ENCODE data around the gene CD3E. TPM values are rescaled to one million over a fixed set of nuclear protein-coding genes. Genes with fewer than 3 reads are reported as not detected.

CD3E gene
- total RNA-seq, 1 donor from 2014 or later: not detected

DNA sequence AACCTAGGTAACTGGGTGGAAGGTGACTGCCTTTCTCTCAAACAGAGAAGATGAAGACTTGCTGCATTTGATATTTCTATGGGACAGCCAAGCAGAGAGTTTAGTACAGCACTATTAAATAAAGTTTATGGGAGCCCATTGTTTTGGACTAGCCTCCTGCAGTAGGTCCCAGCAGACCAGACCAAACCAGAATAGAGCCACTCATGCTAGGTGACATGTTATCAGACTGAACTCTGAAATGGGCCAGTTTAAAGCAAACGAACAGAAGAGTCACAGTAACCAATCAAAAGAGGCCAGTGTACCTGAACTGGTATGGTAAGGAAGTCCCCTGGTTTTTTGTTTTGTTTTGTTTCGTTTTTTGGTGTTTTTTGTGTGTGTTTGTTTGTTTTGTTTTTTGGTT is 32.5 kb upstream of the CD3E start:
- no peak overlapping the region for H3K9ac ChIP-seq
- DNase-seq (ENCODE audit: low spot score): no peak
- no peak overlapping the region for H3K4me3 Mint-ChIP-seq
- no peaks in the 10 kb centered on the region for H3K36me3 ChIP-seq
- H3K36me3 Mint-ChIP-seq: no peaks in the 10 kb centered on the region
- no peaks in the 10 kb centered on the region for H3F3A ChIP-seq (ENCODE audit: low read depth)
- H3K27ac Mint-ChIP-seq: no peak overlapping the region
- no peaks in the 10 kb centered on the region for H3K9me3 ChIP-seq (ENCODE audit: low read depth)
- H3K79me2 ChIP-seq (ENCODE audit: low read depth): no peaks in the 10 kb centered on the region
- H3K9me3 Mint-ChIP-seq: no peaks in the 10 kb centered on the region
- no peaks in the 10 kb centered on the region for H3K4me1 ChIP-seq
- H3K27ac ChIP-seq: no peak overlapping the region
- no peaks in the 10 kb centered on the region for H4K20me1 ChIP-seq (ENCODE audit: low read depth)
- no peak overlapping the region for H3K4me3 ChIP-seq
- peaks cover 54% of the 10 kb centered on the region for H3K27me3 ChIP-seq
- peaks cover 4% of the 10 kb centered on the region for H3K27me3 Mint-ChIP-seq (ENCODE audit: insufficient read depth, low read depth)
- TF ChIP-seq EZH2phosphoT487 (IDR thresholded peaks at IDR 0.05): no peak
- TF ChIP-seq, protein P1, sequence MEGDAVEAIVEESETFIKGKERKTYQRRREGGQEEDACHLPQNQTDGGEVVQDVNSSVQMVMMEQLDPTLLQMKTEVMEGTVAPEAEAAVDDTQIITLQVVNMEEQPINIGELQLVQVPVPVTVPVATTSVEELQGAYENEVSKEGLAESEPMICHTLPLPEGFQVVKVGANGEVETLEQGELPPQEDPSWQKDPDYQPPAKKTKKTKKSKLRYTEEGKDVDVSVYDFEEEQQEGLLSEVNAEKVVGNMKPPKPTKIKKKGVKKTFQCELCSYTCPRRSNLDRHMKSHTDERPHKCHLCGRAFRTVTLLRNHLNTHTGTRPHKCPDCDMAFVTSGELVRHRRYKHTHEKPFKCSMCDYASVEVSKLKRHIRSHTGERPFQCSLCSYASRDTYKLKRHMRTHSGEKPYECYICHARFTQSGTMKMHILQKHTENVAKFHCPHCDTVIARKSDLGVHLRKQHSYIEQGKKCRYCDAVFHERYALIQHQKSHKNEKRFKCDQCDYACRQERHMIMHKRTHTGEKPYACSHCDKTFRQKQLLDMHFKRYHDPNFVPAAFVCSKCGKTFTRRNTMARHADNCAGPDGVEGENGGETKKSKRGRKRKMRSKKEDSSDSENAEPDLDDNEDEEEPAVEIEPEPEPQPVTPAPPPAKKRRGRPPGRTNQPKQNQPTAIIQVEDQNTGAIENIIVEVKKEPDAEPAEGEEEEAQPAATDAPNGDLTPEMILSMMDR (IDR thresholded peaks at IDR 0.05): no peak
- no peak for TF ChIP-seq EZH2 (IDR thresholded peaks at IDR 0.05)
- no peak overlapping the region for H2AFZ ChIP-seq (replicated peaks)
- H3K4me1 Mint-ChIP-seq: no peaks in the 10 kb centered on the region
- H3K4me2 ChIP-seq: no peak overlapping the region

DNA sequence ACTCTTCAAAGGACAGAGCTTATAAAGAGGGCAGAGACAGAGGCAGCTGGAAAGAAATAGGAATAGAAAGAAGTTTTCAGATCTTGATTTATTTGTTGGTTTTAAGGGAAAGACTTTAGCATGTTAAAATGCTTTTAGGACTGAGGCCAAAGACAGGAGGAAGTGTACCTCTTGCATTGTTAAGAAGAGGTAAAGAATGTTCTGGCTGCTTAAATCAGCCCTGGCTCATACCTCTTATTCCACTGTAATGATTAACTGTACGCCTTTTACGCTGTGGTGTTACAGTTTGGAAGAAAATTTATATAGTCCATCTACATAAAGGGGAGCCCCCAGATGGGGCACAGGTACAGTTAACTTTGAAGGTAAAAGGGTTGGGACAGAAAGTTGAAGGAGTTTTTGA is 30.3 kb upstream of the CD3E start:
- H3K27ac Mint-ChIP-seq: no peak overlapping the region

DNA sequence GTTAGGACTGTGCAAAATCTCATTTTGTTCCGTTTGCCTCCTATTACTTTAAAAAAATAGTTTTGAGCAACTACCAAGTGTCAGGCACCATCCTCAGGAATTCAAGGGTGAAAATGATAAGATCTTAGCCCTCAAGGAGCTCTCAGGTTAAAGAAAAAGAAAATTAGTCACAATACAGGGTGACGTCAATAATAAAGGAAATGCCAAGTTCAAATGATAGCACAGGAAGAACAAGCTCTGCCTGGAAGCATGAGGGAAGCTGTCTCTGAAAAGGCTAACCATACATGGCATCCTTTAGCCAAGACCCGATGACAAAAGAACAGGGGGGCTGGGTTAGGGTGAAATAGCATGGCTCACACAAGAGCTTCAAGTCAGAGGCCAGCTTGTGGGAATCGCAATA is 29.4 kb upstream of the CD3E start:
- no peaks in the 10 kb centered on the region for H3K9me3 ChIP-seq (ENCODE audit: low read depth)
- H3K36me3 Mint-ChIP-seq: no peaks in the 10 kb centered on the region
- no peaks in the 10 kb centered on the region for H3K79me2 ChIP-seq (ENCODE audit: low read depth)
- H3F3A ChIP-seq (ENCODE audit: low read depth): no peaks in the 10 kb centered on the region
- H3K27me3 ChIP-seq: peaks cover 22% of the 10 kb centered on the region
- no peak overlapping the region for H3K4me2 ChIP-seq
- H3K4me1 Mint-ChIP-seq: no peaks in the 10 kb centered on the region
- peaks cover 4% of the 10 kb centered on the region for H3K27me3 Mint-ChIP-seq (ENCODE audit: insufficient read depth, low read depth)
- H3K36me3 ChIP-seq: no peaks in the 10 kb centered on the region
- no peaks in the 10 kb centered on the region for H3K9me3 Mint-ChIP-seq
- H3K4me3 ChIP-seq: no peak overlapping the region
- no peak overlapping the region for H3K27ac ChIP-seq
- H3K4me1 ChIP-seq: no peaks in the 10 kb centered on the region
- no peaks in the 10 kb centered on the region for H4K20me1 ChIP-seq (ENCODE audit: low read depth)
- H3K9ac ChIP-seq: no peak overlapping the region
- H2AFZ ChIP-seq (replicated peaks): no peak overlapping the region
- H3K4me3 Mint-ChIP-seq: no peak overlapping the region
- TF ChIP-seq EZH2phosphoT487 (IDR thresholded peaks at IDR 0.05) (no peak), EZH2 (IDR thresholded peaks at IDR 0.05) (no peak)
- TF ChIP-seq, protein P1 (IDR thresholded peaks at IDR 0.05): no peak
- H3K27ac Mint-ChIP-seq: no peak overlapping the region
- DNase-seq (ENCODE audit: low spot score): no peak

More for the DNA sequence above, 30.3 kb upstream of the CD3E start:
- Histone ChIP-seq H3K27ac (no peak overlapping the region), H3K4me1 (no peaks in the 10 kb centered on the region), H3K4me3 (no peak overlapping the region), H3K36me3 (no peaks in the 10 kb centered on the region), H2AFZ (replicated peaks) (no peak overlapping the region), H4K20me1 (ENCODE audit: low read depth) (no peaks in the 10 kb centered on the region), H3K27me3 (peaks cover 32% of the 10 kb centered on the region), H3K9me3 (ENCODE audit: low read depth) (no peaks in the 10 kb centered on the region), H3K79me2 (ENCODE audit: low read depth) (no peaks in the 10 kb centered on the region), H3K9ac (no peak overlapping the region), H3F3A (ENCODE audit: low read depth) (no peaks in the 10 kb centered on the region), H3K4me2 (no peak overlapping the region)
- Mint-ChIP-seq H3K27me3 (ENCODE audit: insufficient read depth, low read depth) (peaks cover 4% of the 10 kb centered on the region), H3K4me3 (no peak overlapping the region), H3K9me3 (no peaks in the 10 kb centered on the region), H3K36me3 (no peaks in the 10 kb centered on the region), H3K4me1 (no peaks in the 10 kb centered on the region)
- TF ChIP-seq EZH2phosphoT487 (IDR thresholded peaks at IDR 0.05): no peak
- TF ChIP-seq EZH2 (IDR thresholded peaks at IDR 0.05): no peak
- TF ChIP-seq, protein P1 (IDR thresholded peaks at IDR 0.05): no peak
- DNase-seq (ENCODE audit: low spot score): no peak

Data from neural progenitor cell (in vitro differentiated cells).